H1 (cell line): ENCODE results near the gene OSM. TPM values are rescaled to one million over a fixed set of nuclear protein-coding genes. Genes with fewer than 3 reads are reported as not detected.

Experiments used
- CTCF ChIA-PET: fragments of 300-600 bp; sonication (Branson Sonifier 250); formaldehyde crosslinking; loops from one replicate; lab custom pipeline; 2021; ENCODE audit not compliant: partially characterized antibody; lab: Charles Lee
- POLR2A ChIA-PET: fragments of 300-600 bp; sonication (Branson Sonifier 250); formaldehyde crosslinking; loops from one replicate; lab custom pipeline; 2021; ENCODE audit warnings: inconsistent platforms; ENCODE audit not compliant: partially characterized antibody; lab: Charles Lee
- DNase-seq, 2 experiments: peaks; one replicate each; pipeline versions ENCODE4 v3.0.0 to v3.0.0-alpha.2; 2010 to 2022; ENCODE audit warnings: low spot score in 2 of 2, low read depth in 1 of 2, mixed read lengths in 1 of 2
- FAIRE-seq: peaks from 2 replicates; lab custom pipeline; 2011; peaks lifted over from hg19 to GRCh38; lab: Jason Lieb, UNC
- H2AFZ ChIP-seq: 2 replicates; pipeline ENCODE4 v1.8.1; 2012; ENCODE audit warnings: low read length, inconsistent platforms
- H2AK5ac ChIP-seq: 2 replicates; pipeline ENCODE4 v1.6.1; 2013; ENCODE audit warnings: low read depth, low read length
- H2BK120ac ChIP-seq: replicated peaks from 2 replicates; pipeline ENCODE3; 2013; ENCODE audit warnings: low read depth, low read length, inconsistent platforms
- H2BK12ac ChIP-seq: 2 replicates; pipeline ENCODE4 v1.6.1; 2013; ENCODE audit warnings: low read depth, low read length
- H2BK15ac ChIP-seq: 2 replicates; pipeline ENCODE4 v1.6.1; 2013; ENCODE audit warnings: low read length
- H2BK20ac ChIP-seq: 2 replicates; pipeline ENCODE4 v1.6.1; 2013; ENCODE audit warnings: low read length
- H2BK5ac ChIP-seq: 2 replicates; pipeline ENCODE4 v1.6.1; 2013; ENCODE audit warnings: low read depth, low read length
- H3K14ac ChIP-seq: 2 replicates; pipeline ENCODE4 v1.6.1; 2013; ENCODE audit warnings: inconsistent platforms; ENCODE audit not compliant: insufficient read length
- H3K18ac ChIP-seq: 2 replicates; pipeline ENCODE4 v1.6.1; 2013; ENCODE audit warnings: low read length; ENCODE audit errors: extremely low read depth
- H3K23ac ChIP-seq: 2 replicates; pipeline ENCODE4 v1.6.1; 2013; ENCODE audit warnings: inconsistent platforms; ENCODE audit not compliant: insufficient read length
- H3K23me2 ChIP-seq: 2 replicates; pipeline ENCODE4 v1.6.1; 2013; ENCODE audit warnings: low read depth, low read length
- H3K27ac ChIP-seq: 2 replicates; pipeline ENCODE4 v1.6.1; 2011; ENCODE audit warnings: low read depth, low read length, inconsistent platforms
- H3K27me3 ChIP-seq, 4 experiments: replicated peaks in 1 of 4; 1 replicate in 1 of 4; 2 replicates in 3 of 4; pipeline versions ENCODE4 v1.6.1 to v1.8.1; 2011 to 2013; ENCODE audit warnings: low read length in 3 of 4, mild to moderate bottlenecking in 3 of 4, inconsistent platforms in 2 of 4, mixed read lengths in 2 of 4, moderate library complexity in 1 of 4; ENCODE audit not compliant: control insufficient read depth in 3 of 4, insufficient read depth in 3 of 4; ENCODE audit errors: extremely low read depth in 1 of 4
- H3K36me3 ChIP-seq, 4 experiments: 2 replicates each; pipeline versions ENCODE4 v1.6.1 to v1.8.1; 2011 to 2013; ENCODE audit warnings: mild to moderate bottlenecking in 4 of 4, low read length in 3 of 4, moderate library complexity in 2 of 4, control low read depth in 1 of 4, inconsistent platforms in 1 of 4; ENCODE audit not compliant: insufficient read depth in 4 of 4, control insufficient read depth in 2 of 4
- H3K4ac ChIP-seq: replicated peaks from 2 replicates; pipeline ENCODE3; 2013; ENCODE audit warnings: low read length, low read depth, mixed read lengths, inconsistent platforms; ENCODE audit not compliant: insufficient read length
- H3K4me1 ChIP-seq, 4 experiments: replicated peaks in 1 of 4; 1 replicate in 1 of 4; 2 replicates in 3 of 4; pipeline versions ENCODE4 v1.6.1 to v1.8.1; 2011 to 2013; ENCODE audit warnings: low read length in 3 of 4, inconsistent platforms in 2 of 4, mixed read lengths in 1 of 4; ENCODE audit not compliant: insufficient read depth in 4 of 4, control insufficient read depth in 3 of 4
- H3K4me2 ChIP-seq, 2 experiments: 2 replicates each; pipeline versions ENCODE4 v1.6.1 to v1.8.1; 2011 to 2013; ENCODE audit warnings: low read depth in 2 of 2, low read length in 2 of 2, control low read depth in 1 of 2, inconsistent platforms in 1 of 2, mild to moderate bottlenecking in 1 of 2; ENCODE audit not compliant: insufficient read depth in 1 of 2
- H3K4me3 ChIP-seq, 4 experiments: fragments of 200-600, 300-600 bp in 1 of 4; sonication (generic), shearing (Covaris generic), sonication (Bioruptor Twin) in 1 of 4; 2 replicates each; pipeline versions ENCODE4 v1.5.1 to v1.8.1; 2011 to 2016; ENCODE audit warnings: low read length in 4 of 4, low read depth in 3 of 4, control low read depth in 2 of 4, inconsistent platforms in 2 of 4, mild to moderate bottlenecking in 2 of 4, mixed read lengths in 1 of 4, moderate library complexity in 1 of 4; ENCODE audit not compliant: insufficient read depth in 2 of 4; ENCODE audit errors: extremely low read depth in 1 of 4
- H3K56ac ChIP-seq: replicated peaks from 2 replicates; pipeline ENCODE3; 2013; ENCODE audit warnings: low read depth, mild to moderate bottlenecking, mixed read lengths, low read length, inconsistent platforms; ENCODE audit not compliant: insufficient read length
- H3K79me1 ChIP-seq: 2 replicates; pipeline ENCODE4 v1.6.1; 2013; ENCODE audit warnings: low read depth, low read length, control low read depth
- H3K79me2 ChIP-seq, 2 experiments: 2 replicates each; pipeline versions ENCODE4 v1.6.1 to v1.8.1; 2012 to 2013; ENCODE audit warnings: low read length in 2 of 2, mild to moderate bottlenecking in 2 of 2, inconsistent platforms in 1 of 2; ENCODE audit not compliant: insufficient read depth in 2 of 2, control insufficient read depth in 1 of 2
- H3K9ac ChIP-seq, 4 experiments: replicated peaks in 1 of 4; 1 replicate in 1 of 4; 2 replicates in 3 of 4; pipeline versions ENCODE4 v1.6.1 to v1.8.1; 2011 to 2013; ENCODE audit warnings: low read depth in 3 of 4, low read length in 3 of 4, control low read depth in 2 of 4, mild to moderate bottlenecking in 2 of 4, moderate library complexity in 2 of 4, inconsistent platforms in 1 of 4; ENCODE audit errors: extremely low read depth in 1 of 4
- H3K9me3 ChIP-seq, 2 experiments: 2 replicates each; pipeline versions ENCODE4 v1.6.1 to v1.8.1; 2012 to 2013; ENCODE audit warnings: mild to moderate bottlenecking in 2 of 2, moderate library complexity in 2 of 2, control low read depth in 1 of 2, inconsistent platforms in 1 of 2, low read depth in 1 of 2, low read length in 1 of 2, mixed read lengths in 1 of 2; ENCODE audit not compliant: insufficient read depth in 2 of 2
- H4K20me1 ChIP-seq, 2 experiments: replicated peaks in 1 of 2; 2 replicates each; pipeline versions ENCODE3 to v1.8.1; 2011 to 2013; ENCODE audit warnings: inconsistent platforms in 2 of 2, low read length in 2 of 2, mild to moderate bottlenecking in 1 of 2; ENCODE audit not compliant: insufficient read depth in 2 of 2, control insufficient read depth in 1 of 2
- H4K5ac ChIP-seq: 2 replicates; pipeline ENCODE4 v1.6.1; 2013; ENCODE audit warnings: low read length, low read depth, mixed read lengths, inconsistent platforms; ENCODE audit not compliant: insufficient read length
- H4K8ac ChIP-seq: 2 replicates; pipeline ENCODE4 v1.8.0; 2013; ENCODE audit warnings: mild to moderate bottlenecking, moderate library complexity, low read length, inconsistent platforms; ENCODE audit not compliant: insufficient read depth; ENCODE audit errors: extremely low read depth
- H4K91ac ChIP-seq: replicated peaks from 2 replicates; pipeline ENCODE3; 2013; ENCODE audit warnings: low read length, mixed read lengths, inconsistent platforms; ENCODE audit not compliant: insufficient read length
- ATF3 ChIP-seq: IDR thresholded peaks from 2 replicates; pipeline ENCODE4 v1.6.1; 2011; ENCODE audit warnings: low read depth, mild to moderate bottlenecking, low read length; ENCODE audit not compliant: insufficient read depth
- HDAC2 ChIP-seq, 2 experiments: fragments of 300-600 bp in 1 of 2; sonication (generic) in 1 of 2; IDR thresholded peaks; 2 replicates each; pipeline ENCODE4 v1.6.1; 2011 to 2012; ENCODE audit warnings: low read depth in 2 of 2, low read length in 2 of 2, mild to moderate bottlenecking in 2 of 2, moderate library complexity in 2 of 2, borderline replicate concordance in 1 of 2, inconsistent platforms in 1 of 2
- JUND ChIP-seq: IDR thresholded peaks from 2 replicates; pipeline ENCODE4 v1.6.1; 2011; ENCODE audit warnings: mild to moderate bottlenecking, improper control_type of control experiment, low read length
- PHF8 ChIP-seq: fragments of 200-600 bp; sonication (generic); conservative IDR thresholded peaks from 2 replicates; pipeline ENCODE4 v1.7.1; 2012; ENCODE audit warnings: low read depth, mild to moderate bottlenecking, inconsistent platforms, low read length, moderate library complexity
- SIX5 ChIP-seq: IDR thresholded peaks from 2 replicates; pipeline ENCODE4 v1.6.1; 2011; ENCODE audit warnings: mild to moderate bottlenecking, low read depth, low read length
- TAF7 ChIP-seq: optimal IDR thresholded peaks from 2 replicates; pipeline ENCODE3; 2011; ENCODE audit warnings: low read depth, mild to moderate bottlenecking, inconsistent platforms, low read length, moderate library complexity, borderline replicate concordance
- TCF12 ChIP-seq: IDR thresholded peaks from 2 replicates; pipeline ENCODE4 v1.6.1; 2011; ENCODE audit warnings: low read depth, mild to moderate bottlenecking, low read length
- YY1 ChIP-seq: IDR thresholded peaks from 2 replicates; pipeline ENCODE4 v1.6.1; 2011; ENCODE audit warnings: low read depth, mild to moderate bottlenecking, low read length
- WGBS, 2 experiments: shearing (Covaris generic) in 1 of 2; methylation state at CpG; one replicate each; pipeline versions ENCODE4 v1.1.6 to v1.1.7; 2013 to 2015; ENCODE audit warnings: low lambda C conversion rate in 2 of 2, mixed read lengths in 2 of 2, inconsistent platforms in 1 of 2, low coverage in 1 of 2, missing lambda C conversion rate in 1 of 2; ENCODE audit not compliant: insufficient replicate concordance in 2 of 2, insufficient coverage in 1 of 2, insufficient read length in 1 of 2; ENCODE audit errors: extremely low coverage in 1 of 2, missing lambda C conversion rate in 1 of 2; 5-methylcytosine and 5-hydroxymethylcytosine counted together
- polyA plus RNA-seq, 7 experiments: library from polyadenylated mRNA; depleted of rRNA in 3 of 7; stranded (reverse) in 5 of 7; unstranded in 2 of 7; fragments of >200 nt in 5 of 7; fragments of 200-250 nt in 2 of 7; gene quantifications; 1 replicate in 5 of 7; 2 replicates in 1 of 7; 4 replicates in 1 of 7; pipeline versions ENCODE4 v1.2.1 to v1.2.3, GENCODE V29; 2011 to 2013; ENCODE audit warnings: missing spikeins in 2 of 7, mixed read lengths in 2 of 7
- total RNA-seq: library from RNA; stranded (reverse); fragmentation: NEBNext Ultra II Directional; extraction: Animal tissue kit (Norgen Biotek cat#: 25700); gene quantifications from 2 replicates; pipeline ENCODE4 v1.2.1, GENCODE V29; 2021

Gene OSM
- total and polyA plus RNA-seq, 2 of the 8 experiments (the other 6 are each of a cell fraction or from before 2014, with no cell fraction given): not detected

GRCh38 chr22:30284666-30285065 lies 18.0 kb upstream of the OSM start:
- Histone ChIP-seq H4K5ac (no peak overlapping the region), H3K23me2 (peaks cover 10% of the 10 kb centered on the region; the same call in 1 of the 2 replicates), H3K4me1 (peaks cover 0 to 9% (median 6%) of the 10 kb centered on the region in 4 experiments; a peak in 6 of 7 replicates), H2BK15ac (no peak overlapping the region), H3K56ac (no peak overlapping the region), H3K4ac (no peak overlapping the region), H3K9me3 (no peaks in the 10 kb centered on the region), H3K14ac (no peak overlapping the region), H2AFZ (no peak overlapping the region), H2BK12ac (no peak overlapping the region), H3K27me3 (no peaks in the 10 kb centered on the region), H3K79me2 (no peaks in the 10 kb centered on the region), H3K79me1 (no peaks in the 10 kb centered on the region), H2AK5ac (no peak overlapping the region), H3K9ac (no peak overlapping the region), H3K27ac (no peak overlapping the region), H2BK20ac (no peak overlapping the region), H4K91ac (no peak overlapping the region), H2BK120ac (no peak overlapping the region), H3K23ac (no peak overlapping the region), H3K36me3 (no peaks in the 10 kb centered on the region), H4K20me1 (peaks cover 0 to 4% of the 10 kb centered on the region in 2 experiments), H4K8ac (no peak overlapping the region), H3K4me2 (no peak overlapping the region), H2BK5ac (no peak overlapping the region), H3K4me3 (no peak overlapping the region), H3K18ac (no peak overlapping the region)
- 91% methylated on average over 4 of the region's 4 CpGs; no CpG with 5 or more reads in 1 of the 2 experiments for WGBS, 2 experiments
- FAIRE-seq: no peak
- ChIA-PET POLR2A (no interaction called here), CTCF (interaction anchor here (1.7 to 9.1 kb wide), 4 partner anchors 13 to 142 kb away, joined by 4 to 203 read pairs (median 6); partner anchors contain the start of gene TBC1D10A)
- DNase-seq: no peak
- TF ChIP-seq HDAC2 (IDR thresholded peaks at IDR 0.05; ENCODE audit: borderline replicate concordance in 1 of 2, low read depth in 2 of 2, low read length in 2 of 2) (no peak), TCF12 (no peak), YY1 (no peak), JUND (no peak), ATF3 (no peak), TAF7 (no peak), PHF8 (no peak), SIX5 (no peak)
